ENCODE measurements around the gene DGKH. TPM values are rescaled to one million over a fixed set of nuclear protein-coding genes. Genes with fewer than 3 reads are reported as not detected.
"Not testable (repeated sequence)": the region's sequence is repeated elsewhere in the genome, so short reads cannot be mapped to it uniquely, and the experiment has no call there.

Gene DGKH
- total RNA-seq, 1 experiment from 2014 or later = 25.1 TPM

GRCh38 chr13:42110410-42111155, 62.1 kb downstream of the DGKH start:
- peak; percentile 93 for DNase-seq (ENCODE audit: low spot score)

GRCh38 chr13:42112864-42113263, 64.4 kb downstream of the DGKH start:
- DNase-seq (ENCODE audit: low spot score) = no peak

DNA sequence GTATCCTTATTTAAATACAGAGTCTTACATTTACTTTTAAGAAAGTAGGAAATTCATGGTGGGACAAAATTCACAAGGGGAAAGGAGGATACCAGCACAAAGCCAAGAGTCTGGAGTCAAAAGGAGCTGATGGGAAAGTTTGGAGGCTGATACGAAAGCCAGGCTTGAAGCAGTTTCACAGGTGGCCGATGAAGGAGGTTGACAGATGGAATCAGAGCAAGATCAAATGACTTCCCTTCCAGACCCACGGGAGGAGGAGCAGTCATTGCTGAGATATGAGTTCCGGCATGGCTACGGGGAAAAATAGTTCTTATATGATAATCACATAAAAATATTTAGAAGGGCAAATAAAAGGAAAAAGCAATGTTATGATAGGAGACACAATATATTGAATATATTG, 65.0 kb downstream of the DGKH start:
- DNase-seq (ENCODE audit: low spot score) = no peak

DNA sequence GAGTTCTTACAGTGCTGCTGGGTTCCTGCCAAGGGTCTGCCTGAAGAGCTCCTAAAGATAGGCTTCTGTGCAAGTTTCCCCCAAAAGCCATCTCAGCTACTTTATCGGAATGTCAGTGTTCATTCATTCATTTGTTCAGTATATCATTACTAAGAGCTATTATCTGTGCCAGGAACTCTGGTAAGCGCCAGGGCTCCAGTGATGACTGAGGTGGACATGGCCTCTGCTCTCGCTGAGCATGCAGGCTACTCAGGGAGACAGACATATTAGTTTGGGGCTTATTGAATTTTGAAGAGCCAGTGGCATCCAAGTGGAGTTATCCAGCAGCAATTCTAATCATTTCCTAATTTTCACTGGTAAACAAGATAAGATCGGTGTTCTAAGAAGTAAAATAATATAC, 65.8 kb downstream of the DGKH start:
- no peak for DNase-seq (ENCODE audit: low spot score)

DNA sequence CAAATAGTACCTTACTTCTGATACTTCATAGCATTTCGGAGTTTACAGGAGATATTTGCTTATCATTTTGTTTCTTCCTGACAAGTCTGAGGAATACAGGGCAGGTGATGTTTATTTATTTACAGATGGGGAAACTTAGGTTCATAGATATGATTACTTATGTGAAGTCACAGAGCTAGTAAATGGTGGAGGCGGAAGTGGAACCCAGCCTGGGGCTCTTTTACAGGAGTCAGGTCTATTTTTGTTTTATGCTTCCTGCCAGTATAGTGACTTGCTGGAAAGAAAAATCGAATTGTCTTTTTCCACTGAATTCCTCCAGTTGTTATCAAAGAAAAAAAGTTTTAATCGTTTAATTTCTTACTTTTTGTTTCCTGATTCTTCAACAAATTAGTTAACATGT, 66.5 kb downstream of the DGKH start:
- no peak for DNase-seq (ENCODE audit: low spot score)

GRCh38 chr13:42116225-42116624, 67.8 kb downstream of the DGKH start:
- no peak for DNase-seq (ENCODE audit: low spot score)

- DNase-seq (ENCODE audit: low spot score) = no peak
Measured at GRCh38 chr13:42119041-42119440, 70.6 kb downstream of the DGKH start.

- DNase-seq (ENCODE audit: low spot score) = no peak
Measured at GRCh38 chr13:42119875-42120274, 71.4 kb downstream of the DGKH start.

DNA sequence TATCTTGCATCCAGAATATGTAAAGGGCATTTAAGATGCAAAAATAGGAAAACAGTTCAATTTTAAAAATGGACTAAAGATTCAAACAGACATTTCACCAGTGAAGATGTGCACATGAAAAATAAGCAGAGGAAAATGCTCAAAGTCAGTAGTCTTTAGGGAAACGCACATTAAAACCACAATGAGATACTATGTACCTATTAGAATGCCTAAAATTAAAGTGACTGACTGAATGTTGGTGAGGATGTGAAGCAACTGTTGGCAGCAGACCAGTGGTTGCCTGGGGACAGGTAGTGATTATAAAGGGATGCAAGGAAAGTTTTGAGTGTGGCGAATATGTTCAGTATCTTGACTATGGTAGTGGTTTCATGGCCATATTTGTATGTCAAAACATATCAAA, 75.2 kb downstream of the DGKH start:
- no peak for DNase-seq (ENCODE audit: low spot score)

DNA sequence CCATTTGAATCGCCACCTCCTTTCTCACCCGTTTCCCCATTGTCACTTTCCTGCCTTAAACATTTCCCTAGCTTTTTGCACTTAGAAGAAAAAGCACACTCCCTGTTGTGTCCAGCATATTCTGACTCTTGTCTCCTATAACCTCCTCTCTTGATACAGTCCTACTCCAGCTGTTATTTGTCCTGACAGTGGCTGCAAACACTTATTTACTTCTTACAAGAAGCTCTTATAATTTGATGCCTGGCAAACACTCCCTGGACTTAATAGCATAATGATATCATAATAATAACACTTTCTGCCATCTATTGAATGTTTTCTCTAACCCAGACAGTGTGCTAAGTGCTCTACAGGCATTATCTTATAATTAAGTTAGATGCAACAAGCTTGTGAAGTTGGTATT, 76.6 kb downstream of the DGKH start:
- no peak for DNase-seq (ENCODE audit: low spot score)

DNA sequence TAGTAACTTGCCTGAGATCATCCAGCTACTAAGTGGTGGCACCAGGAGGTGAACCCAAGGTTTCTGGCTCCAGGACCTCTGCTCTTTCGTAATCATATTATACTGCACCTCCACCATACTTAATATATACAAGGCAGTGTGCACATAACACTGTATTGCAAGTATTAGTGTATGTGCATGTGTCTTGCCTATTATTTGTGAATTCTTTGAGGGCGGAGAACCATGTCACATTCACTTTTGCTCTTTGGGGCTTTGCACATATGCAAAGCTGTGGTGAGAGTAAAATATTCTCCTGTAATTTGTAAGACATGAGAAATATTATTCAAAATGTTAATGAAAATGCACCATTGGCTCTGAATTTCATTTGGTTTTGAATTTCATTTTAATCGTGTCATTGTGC, 78.6 kb downstream of the DGKH start:
- DNase-seq (ENCODE audit: low spot score) = no peak

DNA sequence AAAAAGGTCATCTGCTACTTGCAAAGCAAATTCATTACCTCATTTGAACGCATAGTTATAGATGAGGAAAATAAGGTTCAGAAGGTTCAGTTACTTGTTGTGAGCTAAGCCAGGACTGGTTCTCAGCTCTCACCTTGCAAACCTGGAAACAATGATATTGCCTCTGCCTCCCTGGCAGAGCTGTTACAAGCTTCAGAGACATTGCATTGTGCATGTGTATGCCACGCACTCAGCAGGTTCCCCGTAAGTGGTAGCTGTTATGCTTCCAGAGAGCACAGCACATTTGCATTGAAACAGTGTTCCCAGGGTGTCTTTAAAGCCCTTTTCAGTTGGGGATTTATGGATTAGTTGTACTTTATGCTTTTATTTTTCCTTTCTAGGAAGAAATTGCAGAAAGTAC, 80.6 kb downstream of the DGKH start:
- DNase-seq (ENCODE audit: low spot score) = no peak

DNA sequence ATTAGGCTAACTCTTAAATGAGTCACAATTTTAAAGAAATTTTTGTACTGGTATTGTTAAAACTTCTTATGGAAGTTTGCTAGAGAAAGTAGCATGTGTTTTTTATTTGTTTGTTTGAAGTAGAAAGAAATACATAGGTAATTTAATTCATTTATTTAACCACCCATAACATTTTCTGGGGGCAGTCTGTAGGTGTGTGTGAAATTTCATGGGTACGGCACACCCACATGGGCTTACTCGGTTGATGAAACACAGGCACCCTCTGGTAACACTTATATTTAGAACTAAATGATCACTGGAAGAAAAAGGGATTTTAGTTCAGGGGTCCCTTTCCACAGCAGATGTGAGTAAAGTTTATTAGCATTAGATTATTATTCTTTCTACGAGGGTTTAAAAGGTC, 88.1 kb downstream of the DGKH start:
- DNase-seq (ENCODE audit: low spot score) = no peak

- DNase-seq (ENCODE audit: low spot score) = no peak
Measured at GRCh38 chr13:42137856-42138537, 89.5 kb downstream of the DGKH start.

- DNase-seq (ENCODE audit: low spot score) = no peak
Measured at GRCh38 chr13:42140494-42140893, 92.0 kb downstream of the DGKH start.

GRCh38 chr13:42141052-42141451, 92.6 kb downstream of the DGKH start:
- not testable (repeated sequence) for DNase-seq (ENCODE audit: low spot score)

DNA sequence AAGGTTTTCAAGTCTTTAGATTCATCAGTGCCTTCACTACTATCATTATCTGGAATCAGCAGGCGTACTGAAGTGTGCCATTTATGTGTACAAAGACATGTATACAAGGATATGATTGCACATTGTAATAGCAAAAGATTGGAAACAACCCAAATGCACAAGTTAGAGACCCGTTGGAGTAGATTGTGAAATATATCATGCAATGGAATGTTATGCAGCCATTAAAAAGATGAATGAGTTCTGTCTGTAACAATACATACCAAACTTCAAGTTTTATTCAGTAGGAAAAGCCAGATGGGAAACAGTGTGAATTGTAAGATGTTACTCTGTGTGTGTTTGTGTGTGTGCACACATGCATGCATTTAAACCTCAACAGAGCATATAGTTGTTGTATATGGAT, 97.9 kb downstream of the DGKH start:
- no peak for DNase-seq (ENCODE audit: low spot score)

DNA sequence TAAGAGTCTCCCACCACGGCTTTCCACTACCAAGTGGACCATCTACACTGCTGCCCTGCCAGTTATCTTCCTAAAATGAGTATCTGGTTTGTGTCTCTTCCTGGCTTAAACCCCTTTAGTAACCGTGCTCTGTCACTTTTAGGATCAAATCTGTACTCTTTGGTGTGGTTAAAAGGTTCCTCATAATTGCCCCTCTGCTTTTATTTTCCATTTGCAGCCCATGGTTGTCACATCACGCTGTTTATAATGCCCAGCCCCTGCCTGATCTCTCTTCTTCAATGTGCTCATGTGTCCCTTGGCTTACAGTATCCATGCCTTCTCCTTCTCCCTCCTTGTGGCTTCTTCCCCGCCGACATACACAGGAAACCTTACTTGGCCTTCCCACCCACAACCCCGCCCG, 100.1 kb downstream of the DGKH start:
- DNase-seq (ENCODE audit: low spot score) = no peak

GRCh38 chr13:42149136-42149535, 100.7 kb downstream of the DGKH start:
- no peak for DNase-seq (ENCODE audit: low spot score)

DNA sequence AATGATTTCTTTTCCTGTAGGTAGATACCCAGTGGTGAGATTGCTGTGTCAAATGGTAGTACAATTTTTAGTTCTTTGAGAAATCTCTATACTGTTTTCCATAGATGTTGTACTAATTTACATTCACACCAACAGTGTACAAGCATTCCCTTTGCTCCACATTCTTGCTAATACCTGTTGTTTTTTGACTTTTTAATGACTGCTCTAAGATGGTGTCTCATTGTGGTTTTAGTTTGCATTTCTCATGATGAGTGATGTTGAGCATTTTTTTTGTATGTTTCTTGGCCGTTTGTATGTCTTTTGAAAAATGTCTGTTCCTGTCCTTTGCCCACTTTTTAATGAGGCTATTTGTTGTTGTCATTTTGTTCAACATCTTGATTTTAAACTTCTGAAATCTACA, 103.3 kb downstream of the DGKH start:
- no peak for DNase-seq (ENCODE audit: low spot score)

DNA sequence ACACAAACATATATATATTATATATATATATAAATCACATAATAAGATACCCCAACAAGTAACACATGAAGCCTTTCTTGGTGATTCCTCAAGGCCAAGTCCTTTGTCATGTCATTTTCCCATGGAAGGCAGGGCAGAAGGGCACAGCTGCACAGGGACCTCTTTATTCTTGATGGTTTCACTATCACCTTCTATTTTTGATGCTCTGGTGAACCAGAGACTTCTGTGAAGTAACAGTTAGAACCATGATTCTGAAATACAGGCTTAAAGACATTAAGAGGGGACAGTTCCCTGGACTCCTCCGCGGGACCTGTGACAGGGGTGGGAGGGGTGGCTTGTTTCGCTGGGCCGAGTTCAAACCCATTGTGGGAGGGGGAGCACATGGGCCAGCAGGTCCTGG, 104.0 kb downstream of the DGKH start:
- no peak for DNase-seq (ENCODE audit: low spot score)

DNA sequence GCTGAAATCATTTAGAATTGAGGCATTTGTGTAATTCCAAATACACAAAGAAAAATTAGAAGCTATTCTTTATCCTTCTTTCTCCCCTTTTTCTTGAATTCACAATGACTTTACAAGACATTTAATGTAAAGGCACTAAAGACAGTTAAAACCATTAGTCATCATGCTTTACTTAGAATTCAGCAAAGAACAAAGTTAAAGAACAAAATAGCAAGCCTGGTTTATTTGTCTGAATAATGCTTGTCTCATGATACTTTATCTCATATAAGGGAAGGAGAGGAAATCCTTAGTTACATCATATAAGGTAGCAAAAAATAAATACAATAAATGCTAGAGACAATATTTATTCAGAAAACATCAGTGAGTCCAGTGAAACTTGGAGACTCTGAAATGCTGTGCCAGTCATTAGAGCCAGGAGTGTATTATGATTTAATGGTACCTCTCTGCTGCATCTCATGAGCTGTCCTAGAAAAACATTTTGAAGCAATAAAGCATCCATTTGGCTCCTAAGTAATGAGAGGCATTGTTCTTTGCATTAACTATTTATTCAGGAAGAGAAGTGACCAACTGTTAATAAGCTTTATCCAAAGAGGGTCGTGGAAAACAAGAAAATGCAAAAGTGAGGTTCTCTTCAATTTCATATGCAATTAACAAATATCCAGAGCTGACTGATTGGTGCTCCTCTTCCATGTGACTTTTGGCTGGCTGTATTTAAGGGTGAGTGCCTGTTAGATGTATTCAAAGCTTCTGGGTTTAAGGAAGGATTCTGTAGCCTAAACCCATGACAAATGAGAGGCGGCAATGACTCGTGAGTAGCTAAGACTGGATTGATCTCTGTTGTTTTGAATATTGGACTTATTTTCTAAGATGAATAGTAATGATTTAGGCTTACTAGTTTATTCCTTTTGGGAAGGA, 105.0 kb downstream of the DGKH start:
- DNase-seq (ENCODE audit: low spot score) = no peak
